NCI-H146 (cell line): Measurements from ENCODE around the gene GEMIN7.

Source experiments
- DNase-seq: peaks from one replicate; lab custom pipeline; 2025; lab: John Stamatoyannopoulos, UW

GEMIN7 gene

DNA sequence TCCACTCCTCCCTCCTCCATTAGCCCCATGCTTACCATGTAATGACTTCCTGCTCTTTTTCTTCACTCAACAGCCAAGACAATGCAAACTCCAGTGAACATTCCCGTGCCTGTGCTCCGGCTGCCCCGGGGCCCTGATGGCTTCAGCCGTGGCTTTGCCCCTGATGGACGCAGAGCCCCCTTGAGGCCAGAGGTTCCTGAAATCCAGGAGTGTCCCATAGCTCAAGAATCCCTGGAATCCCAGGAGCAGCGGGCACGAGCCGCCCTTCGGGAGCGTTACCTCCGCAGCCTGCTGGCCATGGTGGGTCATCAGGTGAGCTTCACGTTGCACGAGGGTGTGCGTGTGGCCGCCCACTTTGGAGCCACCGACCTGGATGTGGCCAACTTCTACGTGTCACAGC is 11.0 kb downstream of the GEMIN7 start:
- DNase-seq = no peak

GRCh38 chr19:45090606-45091005 is 11.5 kb downstream of the GEMIN7 start:
- DNase-seq = no peak

DNA sequence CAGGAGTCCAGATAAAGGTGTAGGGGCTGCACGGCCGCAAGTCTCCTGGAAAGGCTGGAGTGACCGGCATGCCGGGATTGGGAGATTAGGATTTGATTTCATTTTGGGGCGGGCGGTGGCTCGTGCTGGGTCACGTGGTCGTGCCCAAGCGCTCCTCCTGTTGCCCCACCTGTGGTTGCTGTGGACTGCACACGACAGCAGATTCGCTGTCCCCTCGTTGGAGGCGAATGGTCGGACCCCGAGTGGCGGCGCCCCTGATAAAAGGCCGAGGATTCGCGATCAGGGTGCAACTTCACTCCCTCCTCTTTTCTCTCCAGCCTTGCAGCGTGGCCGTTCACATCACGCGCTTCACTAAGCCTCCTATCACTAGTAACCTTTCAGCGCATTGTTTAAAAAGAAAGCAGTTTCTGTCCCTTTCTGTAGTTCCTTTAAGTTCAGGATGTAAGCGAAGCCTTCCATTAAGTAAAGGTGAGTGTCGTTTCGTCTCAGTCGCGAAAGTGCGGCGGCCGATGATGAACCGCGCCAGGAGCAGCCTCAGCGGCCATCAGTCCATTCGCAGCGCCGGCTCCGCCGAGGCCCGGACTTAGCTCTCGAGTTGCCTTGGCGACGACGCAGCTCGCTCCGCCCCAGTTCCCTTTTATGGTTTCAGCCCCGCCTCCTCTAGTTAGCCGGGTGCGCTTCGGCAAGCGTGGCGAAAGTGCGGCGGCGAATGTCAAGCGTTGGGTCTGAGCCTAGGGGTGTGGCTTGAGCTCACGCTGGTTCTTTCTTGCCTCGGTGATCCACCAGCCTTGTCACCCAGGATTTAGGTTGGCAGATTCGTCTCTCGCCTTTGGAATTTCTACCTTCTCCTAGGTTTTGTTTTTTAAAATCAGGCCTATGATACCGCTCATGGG is 12.2 kb downstream of the GEMIN7 start:
- DNase-seq = peak; percentile 99

GRCh38 chr19:45092747-45093678 is 14.0 kb downstream of the GEMIN7 start, which contains the start of gene PPP1R37:
TSS of gene PPP1R37 (plus strand) at chr19:45093179. CDS start at chr19:45093326, 147 bp downstream.
- peak; percentile 99 for DNase-seq

GRCh38 chr19:45094137-45094536 is 15.1 kb downstream of the GEMIN7 start:
- no peak for DNase-seq

DNA sequence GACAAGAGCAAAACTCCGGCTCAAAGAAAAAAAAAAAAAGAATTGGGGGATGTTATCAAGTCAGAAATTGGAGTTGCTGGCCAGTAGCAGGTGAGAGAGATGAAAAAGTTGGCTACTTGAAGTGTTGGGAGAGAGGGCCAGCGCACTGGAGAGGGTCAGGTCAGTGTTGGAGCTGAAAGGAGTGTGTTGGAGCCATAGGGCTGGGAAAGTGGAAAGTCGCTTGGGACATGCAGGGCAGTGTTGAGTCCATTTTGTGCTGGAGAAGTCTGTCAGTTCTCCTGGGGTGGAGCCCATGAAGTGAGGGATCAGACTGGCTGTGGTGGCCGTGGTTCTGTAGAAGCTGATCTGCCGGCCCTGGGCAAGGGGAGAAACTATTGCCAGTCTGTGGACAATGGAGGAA is 15.6 kb downstream of the GEMIN7 start:
- DNase-seq = no peak

GRCh38 chr19:45095496-45096413 is 16.7 kb downstream of the GEMIN7 start:
- no peak for DNase-seq

GRCh38 chr19:45096700-45097099 is 17.6 kb downstream of the GEMIN7 start:
- no peak for DNase-seq

DNA sequence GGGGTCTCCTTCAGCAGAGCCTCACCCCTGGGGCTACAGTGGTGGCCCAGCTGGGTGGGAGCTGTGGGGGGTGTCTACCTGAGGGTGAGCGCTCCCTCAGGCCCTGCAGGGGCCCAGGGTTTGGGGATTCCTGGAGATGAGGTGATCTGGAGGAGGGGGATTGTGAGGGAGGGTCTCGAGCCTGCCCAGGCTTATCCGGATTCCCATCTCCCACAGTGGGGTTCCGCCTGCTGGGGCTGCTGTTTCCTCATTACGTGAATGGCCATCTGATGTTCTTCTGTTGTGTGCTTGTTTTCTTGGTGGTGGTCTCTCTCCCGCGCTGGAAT is 18.4 kb downstream of the GEMIN7 start:
- DNase-seq = no peak

GRCh38 chr19:45097776-45098520 is 18.9 kb downstream of the GEMIN7 start:
- no peak for DNase-seq

- DNase-seq = no peak
Observed at GRCh38 chr19:45098521-45099466, 19.7 kb downstream of the GEMIN7 start.

- DNase-seq = no peak
Observed at GRCh38 chr19:45099467-45100191, 20.6 kb downstream of the GEMIN7 start.

DNA sequence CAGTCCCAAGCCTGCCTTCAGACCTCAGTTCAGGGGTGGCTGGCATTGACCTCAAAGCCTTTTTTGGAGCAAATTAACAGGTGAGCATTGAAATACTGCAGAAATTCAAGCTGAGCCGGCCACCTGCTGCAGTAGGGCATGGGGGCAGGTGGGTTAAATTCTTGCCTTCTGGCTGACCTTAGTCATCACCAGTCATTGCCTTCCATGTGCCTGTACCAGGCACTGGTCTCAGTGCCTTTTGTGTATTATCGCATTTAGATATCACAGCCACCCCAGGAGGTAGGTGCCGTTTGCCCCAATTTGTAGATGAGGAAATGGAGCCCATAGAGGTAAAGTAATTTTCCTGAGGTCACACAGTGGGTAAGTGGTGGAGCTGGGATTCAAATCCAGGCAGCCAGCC is 21.1 kb downstream of the GEMIN7 start:
- DNase-seq = peak; percentile 91

- DNase-seq = no peak
Observed at GRCh38 chr19:45100846-45101252, 21.8 kb downstream of the GEMIN7 start.

DNA sequence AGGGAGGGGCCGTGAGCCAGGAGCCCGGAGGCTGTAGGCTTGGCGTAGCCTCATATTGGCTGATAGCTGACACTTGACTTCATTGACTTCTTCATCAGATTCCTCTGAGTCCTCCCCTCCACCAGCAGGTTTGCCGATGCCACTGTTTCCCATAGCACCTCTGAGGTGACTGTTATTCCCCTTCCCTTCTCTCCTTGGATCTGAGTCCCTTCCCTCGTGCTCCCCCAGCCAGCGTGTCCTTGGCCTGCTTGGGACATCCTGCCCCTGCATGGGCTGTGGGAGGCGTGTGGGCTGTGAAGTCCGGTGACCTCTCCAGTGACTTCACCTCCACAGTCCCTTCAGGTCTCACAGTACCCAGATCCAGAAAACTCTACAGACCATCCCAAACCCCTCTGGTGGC is 22.7 kb downstream of the GEMIN7 start:
- DNase-seq = no peak

- DNase-seq = no peak
Observed at GRCh38 chr19:45102481-45102880, 23.4 kb downstream of the GEMIN7 start.

- peak; percentile 49 for DNase-seq
Observed at GRCh38 chr19:45103156-45103507, 24.1 kb downstream of the GEMIN7 start.

- peak; percentile 66 for DNase-seq
Observed at GRCh38 chr19:45103508-45104319, 24.7 kb downstream of the GEMIN7 start.
